ENCODE measurements around the gene EML2.
"Not testable (repeated sequence)": the region's sequence is repeated elsewhere in the genome, so short reads cannot be mapped to it uniquely, and the experiment has no call there.

EML2 gene, protein sequence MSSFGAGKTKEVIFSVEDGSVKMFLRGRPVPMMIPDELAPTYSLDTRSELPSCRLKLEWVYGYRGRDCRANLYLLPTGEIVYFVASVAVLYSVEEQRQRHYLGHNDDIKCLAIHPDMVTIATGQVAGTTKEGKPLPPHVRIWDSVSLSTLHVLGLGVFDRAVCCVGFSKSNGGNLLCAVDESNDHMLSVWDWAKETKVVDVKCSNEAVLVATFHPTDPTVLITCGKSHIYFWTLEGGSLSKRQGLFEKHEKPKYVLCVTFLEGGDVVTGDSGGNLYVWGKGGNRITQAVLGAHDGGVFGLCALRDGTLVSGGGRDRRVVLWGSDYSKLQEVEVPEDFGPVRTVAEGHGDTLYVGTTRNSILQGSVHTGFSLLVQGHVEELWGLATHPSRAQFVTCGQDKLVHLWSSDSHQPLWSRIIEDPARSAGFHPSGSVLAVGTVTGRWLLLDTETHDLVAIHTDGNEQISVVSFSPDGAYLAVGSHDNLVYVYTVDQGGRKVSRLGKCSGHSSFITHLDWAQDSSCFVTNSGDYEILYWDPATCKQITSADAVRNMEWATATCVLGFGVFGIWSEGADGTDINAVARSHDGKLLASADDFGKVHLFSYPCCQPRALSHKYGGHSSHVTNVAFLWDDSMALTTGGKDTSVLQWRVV

GRCh38 chr19:45638930-45639729, at the start of gene EML2:
Gene EML2, minus strand, starts transcription at chr19:45639397. Its CDS starts 21 bp downstream, at chr19:45639376.
- peak; percentile 64 for DNase-seq

GRCh38 chr19:45687599-45687998, 48.4 kb upstream of the EML2 start:
- DNase-seq, result no peak

DNA sequence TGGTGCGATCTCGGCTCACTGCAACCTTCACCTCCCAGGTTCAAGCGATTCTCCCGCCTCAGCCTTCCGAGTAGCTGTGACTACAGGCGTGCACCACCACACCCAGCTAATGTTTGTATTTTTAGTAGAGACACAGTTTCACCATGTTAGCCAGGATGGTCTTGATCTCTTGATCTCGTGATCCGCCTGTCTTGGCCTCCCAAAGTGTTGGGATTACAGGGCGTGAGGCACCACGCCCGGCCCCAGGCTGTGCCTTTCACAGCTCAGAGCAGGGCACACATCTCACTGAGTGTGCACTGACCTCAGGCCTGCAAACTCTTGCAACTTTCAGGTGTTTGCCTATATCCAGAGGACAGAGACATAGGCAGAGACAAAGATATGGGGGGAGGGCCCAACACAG, 45.8 kb upstream of the EML2 start:
- DNase-seq, result not testable (repeated sequence)

- no peak for DNase-seq
Measured at GRCh38 chr19:45682908-45683307, 43.7 kb upstream of the EML2 start.

GRCh38 chr19:45682117-45682516, 42.9 kb upstream of the EML2 start:
- no peak for DNase-seq

GRCh38 chr19:45681391-45682015, 42.3 kb upstream of the EML2 start:
- peak; percentile 87 for DNase-seq

- peak; percentile 83 for DNase-seq
Measured at GRCh38 chr19:45677351-45678230, 38.4 kb upstream of the EML2 start.

DNA sequence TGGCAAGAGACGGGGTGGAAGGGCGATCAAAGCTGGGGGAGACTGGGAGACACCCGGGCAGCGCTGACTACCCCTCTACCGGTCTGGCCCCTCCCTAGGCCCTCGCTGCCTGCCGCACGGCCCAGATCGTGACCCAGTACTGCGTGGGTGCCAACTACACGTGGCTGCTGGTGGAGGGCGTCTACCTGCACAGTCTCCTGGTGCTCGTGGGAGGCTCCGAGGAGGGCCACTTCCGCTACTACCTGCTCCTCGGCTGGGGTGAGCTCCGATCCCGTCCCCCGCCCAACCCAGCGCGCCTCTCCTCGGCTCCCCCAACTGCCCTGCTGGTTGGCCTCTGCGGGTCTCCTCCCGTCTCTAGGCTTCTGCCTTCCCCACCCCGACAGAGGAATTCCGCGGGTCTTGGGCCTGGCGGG, 37.7 kb upstream of the EML2 start:
- peak; percentile 58 for DNase-seq

GRCh38 chr19:45674946-45675345, 35.7 kb upstream of the EML2 start:
- DNase-seq, result no peak

- DNase-seq, result peak; percentile 46
Measured at GRCh38 chr19:45670670-45671453, 31.7 kb upstream of the EML2 start.

GRCh38 chr19:45668342-45668871, 29.2 kb upstream of the EML2 start:
- peak; percentile 51 for DNase-seq

DNA sequence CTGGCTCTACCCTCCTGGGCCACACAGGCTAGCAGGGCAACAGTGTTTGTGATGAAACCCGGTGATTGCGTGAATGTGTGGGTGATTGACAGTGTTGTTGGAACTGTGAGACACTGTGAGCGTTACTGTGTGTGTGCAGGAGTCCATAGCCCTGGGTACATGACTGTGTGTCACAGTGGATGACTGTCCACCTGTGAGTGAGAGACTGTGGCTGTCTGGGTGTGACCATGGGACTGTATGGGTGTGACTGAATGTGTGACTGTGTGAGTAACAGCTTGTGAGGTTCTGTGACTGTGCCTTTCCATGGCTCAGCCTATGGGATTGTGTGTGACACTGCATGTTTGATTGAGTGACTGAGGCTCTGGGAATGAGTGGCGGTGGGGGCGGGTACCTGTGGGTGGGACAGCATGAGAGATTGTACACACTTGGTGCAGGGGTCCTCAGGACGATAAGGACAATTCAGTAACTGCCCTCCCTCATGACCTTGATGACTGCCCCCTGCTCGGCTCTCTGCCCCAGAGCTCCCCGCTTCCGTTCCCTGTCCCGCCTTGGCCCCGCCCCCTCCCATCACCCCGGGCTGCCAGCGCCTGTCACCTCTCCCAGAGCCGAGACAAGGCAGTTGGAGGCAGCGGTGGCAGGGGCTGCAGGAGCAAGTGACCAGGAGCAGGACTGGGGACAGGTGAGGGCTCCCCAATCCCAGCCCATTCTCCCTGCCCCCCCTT, 28.6 kb upstream of the EML2 start, which contains the start of gene GIPR:
TSS of gene GIPR (plus strand) at position 602 of the 722 bp plus-strand sequence. CDS start 1,300 bp downstream, outside the sequence.
- DNase-seq, result peak; percentile 71

DNA sequence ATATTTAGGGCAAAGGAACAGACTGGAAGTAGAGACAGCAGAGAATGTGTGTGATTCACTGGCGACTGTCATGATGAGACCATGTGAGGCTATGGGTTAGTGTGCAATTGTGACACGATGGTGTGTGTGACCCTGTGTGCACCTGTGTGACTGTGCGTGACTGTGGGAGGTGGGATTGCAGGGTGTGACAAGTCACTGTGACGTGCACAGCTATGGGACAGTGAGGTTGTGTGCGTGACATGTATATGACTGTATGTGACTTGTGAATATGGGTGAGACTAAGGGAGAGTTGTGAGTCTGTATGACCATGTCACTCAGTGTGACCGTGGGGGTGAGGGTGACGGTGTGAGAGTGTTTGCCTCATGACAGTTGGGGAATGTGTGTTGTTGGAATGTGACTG, 25.4 kb upstream of the EML2 start:
- DNase-seq, result no peak

GRCh38 chr19:45663800-45664199, 24.6 kb upstream of the EML2 start:
- DNase-seq, result no peak

DNA sequence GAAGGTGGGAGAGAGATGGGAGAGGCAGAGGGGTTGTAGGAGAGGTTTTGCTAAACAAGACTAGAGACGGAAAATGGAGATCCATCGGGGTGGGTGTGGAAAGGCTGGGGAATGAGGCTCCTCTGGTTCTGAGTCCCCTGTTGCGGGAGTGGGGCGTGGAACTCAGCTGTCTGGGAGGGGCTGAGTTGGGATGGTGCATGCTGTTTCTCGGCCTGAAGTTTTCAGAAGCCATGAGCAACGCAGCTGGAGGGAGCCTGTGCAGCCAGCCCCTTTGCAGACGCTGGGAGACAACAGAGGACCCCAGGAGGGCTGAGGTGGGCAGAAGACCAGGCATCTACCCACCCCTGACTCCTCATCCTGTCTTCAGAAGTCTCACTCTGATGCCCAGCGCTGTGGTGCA, 21.4 kb upstream of the EML2 start:
- DNase-seq, result no peak

GRCh38 chr19:45659096-45659729, 20.0 kb upstream of the EML2 start:
- no peak for DNase-seq

DNA sequence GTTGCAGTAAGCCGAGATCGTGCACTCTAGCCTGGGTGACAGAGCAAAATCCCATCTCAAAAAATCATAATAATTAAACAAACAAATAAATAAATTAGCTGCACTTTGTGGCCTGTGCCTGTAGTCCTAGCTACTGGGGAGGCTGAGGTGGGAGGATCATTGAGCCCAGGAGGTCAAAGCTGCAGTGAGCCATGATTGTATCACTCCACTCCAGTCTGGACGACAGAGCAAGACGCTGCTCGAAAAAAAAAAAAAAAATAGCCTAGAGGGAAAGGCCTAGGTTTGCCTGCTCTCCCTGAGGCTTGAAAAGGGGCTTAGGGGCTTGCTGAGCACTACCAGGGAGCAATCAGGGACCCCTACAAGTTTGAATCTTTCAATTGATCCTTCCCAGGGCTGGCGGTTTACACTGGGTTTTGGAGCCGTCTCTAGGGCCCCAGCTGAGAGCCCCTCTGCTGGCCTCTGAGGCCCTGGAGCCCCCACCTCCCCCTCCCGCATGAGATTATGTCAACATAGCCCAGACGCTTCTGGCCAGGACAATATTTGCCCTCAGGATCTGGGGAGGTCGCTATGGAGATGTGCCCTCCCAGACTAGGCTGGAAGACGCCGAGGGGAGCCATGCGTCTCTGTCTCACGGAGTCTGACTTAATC, 18.4 kb upstream of the EML2 start:
- no peak for DNase-seq

DNA sequence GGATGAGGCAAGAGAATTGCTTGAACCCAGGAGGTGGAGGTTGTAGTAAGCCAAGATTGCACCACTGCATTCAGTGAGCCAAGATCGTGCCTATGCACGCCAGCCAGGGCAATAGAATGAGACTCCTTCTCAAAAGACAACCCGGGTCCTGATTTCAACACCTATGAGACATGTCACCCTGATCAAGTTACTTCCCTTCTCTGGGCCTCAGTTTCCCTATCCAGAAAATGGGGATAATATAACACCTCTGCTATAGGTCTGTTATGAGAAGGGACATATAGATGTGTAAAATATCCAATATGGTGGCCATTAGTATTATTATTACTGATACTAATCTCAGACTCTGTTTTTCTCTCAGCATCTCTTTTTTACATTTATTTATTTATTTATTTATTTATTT, 15.9 kb upstream of the EML2 start:
- DNase-seq, result no peak

GRCh38 chr19:45653634-45654033, 14.4 kb upstream of the EML2 start:
- DNase-seq, result no peak

Data from activated naive CD4-positive, alpha-beta T cell treated with Interleukin-2 at 50 U/mL for 16 hours (primary cell).